GM19035 (cell line): ENCODE data around the gene TMEM150B.

Source experiments
- ATAC-seq: cut with Tn5 transposase; IDR thresholded peaks from one replicate; pipeline ENCODE4 v1.9.1; 2021; ENCODE audit not compliant: unreplicated experiment

TMEM150B gene, protein sequence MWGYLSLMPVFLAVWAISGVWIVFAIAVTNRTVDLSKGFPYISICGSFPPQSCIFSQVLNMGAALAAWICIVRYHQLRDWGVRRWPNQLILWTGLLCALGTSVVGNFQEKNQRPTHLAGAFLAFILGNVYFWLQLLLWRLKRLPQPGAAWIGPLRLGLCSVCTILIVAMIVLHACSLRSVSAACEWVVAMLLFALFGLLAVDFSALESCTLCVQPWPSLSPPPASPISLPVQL

DNA sequence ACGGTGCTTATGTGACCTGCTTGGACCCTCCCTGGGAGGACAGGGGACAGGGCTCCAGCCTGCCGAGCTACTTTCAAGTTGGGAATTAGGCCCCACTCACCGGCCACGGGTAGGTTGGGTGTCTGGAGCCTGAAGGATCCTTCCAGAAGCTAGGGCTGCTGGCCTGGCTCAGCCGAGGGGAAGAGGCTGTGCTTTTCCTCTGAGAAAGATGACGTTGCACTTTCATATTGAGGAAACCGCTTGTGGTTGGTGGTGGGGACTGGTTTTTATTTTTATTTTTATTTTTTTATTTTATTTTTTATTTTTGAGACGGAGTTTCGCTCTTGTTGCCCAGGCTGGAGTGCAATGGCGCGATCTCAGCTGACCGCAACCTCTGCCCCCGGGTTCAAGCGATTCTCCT is at the start of gene TMEM150B:
Gene TMEM150B, minus strand, starts transcription at position 170 of the 400 bp plus-strand sequence. CDS start 4,305 bp downstream, outside the sequence.
- ATAC-seq = no peak

DNA sequence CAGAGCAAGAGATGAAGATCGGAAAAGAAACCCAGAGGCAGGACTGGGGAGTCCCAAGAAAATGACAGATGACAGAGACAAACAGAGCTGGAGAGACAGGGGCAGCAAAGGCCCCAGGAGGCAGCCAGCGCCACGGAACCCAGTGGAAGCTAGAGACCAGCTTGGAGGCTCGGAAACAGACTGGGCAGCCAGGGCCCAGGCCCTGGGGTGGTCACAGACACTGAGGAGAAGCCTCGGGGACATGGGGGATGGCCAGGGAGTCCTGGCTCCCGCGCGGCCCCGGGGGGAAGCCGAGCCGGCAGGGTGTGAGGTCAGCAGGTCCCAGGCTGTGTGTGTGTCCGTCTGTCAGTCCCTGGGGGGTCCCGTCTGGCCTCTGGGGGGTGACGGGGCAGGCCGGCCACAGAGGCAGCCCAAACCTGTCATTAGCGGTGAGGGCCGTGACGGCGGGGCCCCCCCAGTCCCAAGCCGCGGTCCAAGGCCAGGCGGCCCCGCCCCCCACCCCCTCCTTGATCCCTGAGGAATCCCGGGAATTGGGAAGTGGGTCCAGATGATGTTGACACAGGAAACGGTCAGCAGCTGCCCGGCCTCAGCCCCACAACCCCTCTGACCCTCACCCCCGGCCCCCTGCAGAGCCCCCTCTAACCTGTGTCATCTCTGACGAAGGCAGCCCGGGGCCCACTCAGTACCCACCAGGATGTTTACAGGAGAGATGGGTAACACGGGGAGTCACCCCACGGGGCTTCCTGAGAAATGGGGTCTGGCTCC is 49.0 kb upstream of the TMEM150B start:
- no peak for ATAC-seq

DNA sequence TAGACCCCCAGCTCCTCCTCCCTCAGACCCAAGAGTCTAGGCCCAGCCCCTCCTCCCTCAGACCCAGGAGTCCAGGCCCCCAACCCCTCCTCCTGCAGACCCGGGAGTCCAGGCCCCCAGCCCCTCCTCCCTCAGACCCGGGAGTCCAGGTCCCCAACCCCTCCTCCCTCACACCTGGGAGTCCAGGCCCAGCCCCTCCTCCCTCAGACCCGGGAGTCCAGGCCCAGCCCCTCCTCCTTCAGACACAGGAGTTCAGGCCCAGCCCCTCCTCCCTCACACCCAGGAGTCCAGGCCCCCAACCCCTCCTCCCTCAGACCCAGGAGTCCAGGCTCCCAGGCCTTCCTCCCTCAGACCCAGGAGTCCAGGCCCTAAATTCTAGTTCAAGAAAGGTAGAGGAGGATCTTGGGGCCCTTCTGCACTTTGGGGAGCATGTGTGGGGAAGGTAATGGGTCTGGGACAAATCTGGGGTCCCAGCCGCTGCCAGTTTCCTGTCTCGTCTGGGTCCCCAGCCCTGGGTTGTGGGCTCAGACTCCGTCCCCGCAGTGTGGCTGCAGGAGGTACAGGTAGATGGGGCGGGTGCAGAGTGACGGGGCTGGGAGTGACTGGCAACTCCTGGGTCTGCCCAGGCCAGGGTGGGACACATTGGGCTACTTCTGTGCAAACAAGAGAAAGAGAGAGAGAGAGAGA is 48.3 kb upstream of the TMEM150B start:
- no peak for ATAC-seq

DNA sequence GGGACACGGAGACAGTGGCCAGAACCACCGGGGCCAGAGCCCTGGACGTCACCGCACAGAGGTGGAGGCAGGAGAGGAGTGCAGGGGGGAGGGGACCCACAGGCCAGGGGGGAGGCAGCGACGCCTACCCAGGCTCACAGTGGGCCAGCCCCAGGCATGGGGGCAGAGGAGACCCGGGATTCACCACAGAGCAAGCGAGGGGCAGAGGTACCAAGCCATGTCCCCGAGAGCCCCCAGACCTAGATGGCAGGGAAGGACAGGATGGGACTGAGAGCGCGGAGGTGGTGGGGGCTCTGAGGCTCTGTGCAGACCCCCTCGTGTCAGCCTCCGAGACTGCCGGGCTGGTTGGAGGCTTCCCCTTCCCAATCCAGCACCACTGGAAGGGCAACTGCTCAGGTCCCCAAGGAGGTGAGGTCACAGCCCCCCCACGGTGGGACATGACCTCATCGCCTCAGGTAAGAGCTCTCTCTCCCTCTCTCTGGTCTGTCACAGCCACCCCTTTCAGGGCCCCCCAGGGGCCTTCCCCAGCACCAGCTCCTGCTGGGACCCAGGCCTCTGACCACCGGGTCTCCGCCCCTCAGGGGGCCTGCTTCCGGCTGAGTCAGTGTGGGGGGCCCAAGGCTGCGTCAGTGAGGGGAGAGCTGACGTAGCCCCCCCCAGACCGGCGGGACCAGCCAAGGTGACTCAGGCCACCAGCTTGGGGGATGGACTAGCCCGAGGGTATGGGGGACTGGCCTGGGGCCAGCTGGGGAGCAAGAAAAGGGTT is 47.4 kb upstream of the TMEM150B start:
- ATAC-seq = no peak

DNA sequence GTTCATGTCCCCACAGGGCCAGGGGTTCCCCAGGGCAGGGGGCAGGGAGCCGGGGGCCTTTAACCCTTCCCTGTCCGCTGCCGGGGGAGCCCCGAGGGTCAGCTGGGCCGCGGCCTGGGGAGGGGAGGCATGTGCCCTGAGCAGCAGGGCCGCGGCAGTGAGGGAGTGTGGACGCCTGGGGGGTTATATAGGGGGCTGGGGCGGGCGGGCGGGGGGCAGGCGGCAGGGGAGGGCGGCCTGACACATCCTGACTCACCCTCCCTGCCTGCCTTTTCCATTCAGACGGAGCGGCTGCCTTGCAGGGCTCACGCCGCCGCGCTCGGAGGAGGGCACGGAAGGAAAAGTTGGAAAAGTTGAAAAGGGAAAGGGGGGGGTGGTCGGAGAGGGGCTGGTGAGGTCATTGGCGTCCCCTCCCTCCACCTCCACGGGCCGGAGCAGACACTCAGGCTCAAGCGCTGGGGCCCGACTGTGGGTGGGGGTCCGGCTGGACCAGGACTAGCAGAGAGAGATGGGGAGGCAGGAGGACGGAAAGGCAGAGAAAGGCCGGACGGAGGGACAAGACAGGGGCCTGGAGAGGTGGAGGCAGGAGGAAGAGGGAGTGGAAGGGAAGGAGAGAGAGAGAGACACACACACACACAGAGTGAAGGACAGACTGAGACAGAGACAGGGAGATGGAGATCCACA is 45.3 kb upstream of the TMEM150B start, which contains the start of gene IL11:
Gene IL11, minus strand, starts transcription at position 159 of the 684 bp plus-strand sequence. Its CDS starts 153 bp downstream, at position 6.
- no peak for ATAC-seq

DNA sequence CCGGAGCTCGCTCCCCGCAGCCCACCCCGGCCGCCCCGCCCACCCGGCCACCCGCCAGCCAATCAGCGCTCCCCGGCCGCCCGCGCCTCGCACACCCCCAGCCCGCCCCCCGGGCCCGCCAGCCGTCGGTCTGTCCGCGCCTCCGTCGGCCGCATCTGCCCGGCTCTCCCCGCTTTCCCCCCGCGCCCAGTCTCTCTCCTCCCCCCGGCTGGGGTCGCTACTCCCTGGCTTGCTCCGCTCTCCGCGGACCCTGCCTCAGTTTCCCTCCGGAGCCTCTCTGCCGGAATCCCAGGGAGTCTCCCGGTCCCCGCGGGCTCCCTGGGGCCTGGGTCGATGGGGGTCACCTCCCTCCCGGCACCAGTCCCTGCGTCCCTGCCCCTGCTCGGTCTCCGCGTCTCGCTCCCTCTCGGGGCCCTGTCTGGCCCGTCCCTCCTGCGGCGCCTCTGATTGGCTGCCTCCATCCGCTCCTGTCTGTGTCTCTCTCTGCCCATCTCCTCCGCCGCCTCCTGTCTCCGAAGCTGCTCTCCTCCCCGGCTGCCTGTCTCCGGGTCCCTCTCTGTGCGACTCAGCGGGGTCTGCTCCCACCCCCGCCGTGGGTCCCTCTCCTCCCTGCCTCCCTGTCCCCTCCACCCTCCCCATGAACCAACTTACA is 44.6 kb upstream of the TMEM150B start:
- no peak for ATAC-seq

DNA sequence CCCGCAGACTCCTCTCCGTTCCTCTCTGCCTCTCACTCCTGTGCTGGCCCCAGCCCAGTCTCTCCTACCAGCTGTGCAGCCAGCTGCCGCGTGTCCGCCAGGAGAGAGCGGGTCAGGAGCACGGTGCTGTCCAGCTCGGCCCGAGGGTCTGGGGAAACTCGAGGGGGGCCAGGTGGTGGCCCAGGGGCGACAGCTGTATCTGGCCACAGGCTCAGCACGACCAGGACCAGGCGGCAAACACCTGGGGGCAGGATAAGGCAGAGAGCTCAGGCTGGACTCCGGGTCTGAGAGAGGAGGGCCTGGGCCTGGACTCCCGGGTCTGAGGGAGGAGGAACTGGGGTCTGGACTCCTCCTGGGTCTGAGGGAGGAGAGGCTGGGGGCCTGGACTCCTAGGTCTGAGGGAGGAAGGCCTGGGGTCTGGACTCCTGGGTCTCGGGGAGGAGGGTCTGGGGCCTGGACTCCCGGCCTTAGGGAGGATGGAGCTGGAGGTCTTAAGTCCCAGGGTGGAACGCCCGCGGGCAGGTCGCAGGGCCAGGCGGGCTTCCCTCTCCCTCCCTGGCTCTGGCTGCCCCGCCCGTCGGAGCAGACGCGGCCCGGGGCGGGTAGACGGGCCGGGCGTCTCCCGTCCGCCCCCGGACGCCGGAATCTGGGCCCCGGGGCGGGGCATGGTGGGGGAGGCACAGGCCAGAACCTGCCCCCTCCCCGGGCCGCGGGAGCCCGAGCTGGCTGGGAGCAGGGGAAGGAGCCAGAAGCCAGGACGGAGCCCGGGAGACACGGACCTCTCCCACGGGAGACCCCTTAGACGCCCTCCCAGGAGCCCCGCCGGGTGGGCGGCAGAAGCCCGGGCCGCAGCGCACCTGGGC is 43.8 kb upstream of the TMEM150B start:
- ATAC-seq = no peak

DNA sequence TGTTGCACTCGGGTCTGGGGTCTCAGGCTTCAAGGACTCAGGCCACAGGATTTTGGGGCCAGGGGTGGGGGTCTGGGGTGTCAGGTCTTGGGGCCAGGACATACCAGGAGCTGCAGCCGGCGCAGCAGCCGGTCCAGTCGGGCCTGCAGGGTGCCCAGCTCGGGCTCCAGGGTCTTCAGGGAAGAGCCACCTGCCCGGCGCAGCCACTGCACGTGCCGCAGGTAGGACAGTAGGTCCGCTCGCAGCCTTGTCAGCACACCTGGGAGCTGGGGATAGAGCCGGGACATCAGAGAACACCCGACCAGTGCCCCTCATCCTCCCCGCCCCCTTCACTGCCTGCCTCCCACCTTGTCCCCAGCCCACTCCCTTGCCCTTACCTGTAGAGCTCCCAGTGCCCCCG is 43.0 kb upstream of the TMEM150B start:
- ATAC-seq = no peak

DNA sequence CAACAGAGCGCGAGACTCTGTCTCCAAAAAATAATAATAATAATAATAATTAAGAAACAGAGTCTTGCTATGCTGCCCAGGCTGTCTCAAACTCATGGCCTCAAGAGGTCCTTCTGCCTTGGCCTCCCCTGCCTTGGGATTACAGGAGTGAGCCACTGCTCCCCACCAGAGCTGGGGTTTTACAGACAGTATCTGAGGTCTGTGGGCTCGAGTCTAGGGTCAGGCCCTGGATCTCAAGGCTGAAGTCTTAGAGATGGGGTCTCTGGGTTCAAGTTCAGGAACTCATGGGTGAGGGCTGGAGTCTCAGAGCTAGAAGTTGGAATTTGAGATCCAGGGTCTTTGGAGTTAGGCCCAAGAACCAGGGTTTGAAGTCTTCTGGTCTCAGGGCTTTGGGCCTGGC is 41.6 kb upstream of the TMEM150B start:
- ATAC-seq = no peak

DNA sequence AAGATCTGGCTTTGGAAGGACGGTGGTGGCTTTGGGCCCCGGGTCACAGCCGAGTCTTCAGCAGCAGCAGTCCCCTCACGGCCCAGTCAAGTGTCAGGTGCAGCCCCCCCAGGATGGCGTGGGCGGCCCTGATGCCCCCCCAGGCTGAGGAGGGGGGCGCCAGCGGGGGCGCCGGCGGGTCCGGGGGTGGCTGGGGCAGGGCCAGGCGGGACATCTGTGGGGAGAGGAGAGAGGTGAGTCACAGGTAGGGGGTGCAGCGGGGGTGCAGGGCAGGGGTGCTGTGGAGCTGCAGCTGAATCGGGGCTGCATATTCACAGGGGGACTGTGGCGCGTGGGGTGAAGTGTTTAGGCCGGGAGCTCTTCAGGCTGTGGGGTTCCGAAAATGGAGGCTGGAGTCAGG is 40.8 kb upstream of the TMEM150B start:
- no peak for ATAC-seq

DNA sequence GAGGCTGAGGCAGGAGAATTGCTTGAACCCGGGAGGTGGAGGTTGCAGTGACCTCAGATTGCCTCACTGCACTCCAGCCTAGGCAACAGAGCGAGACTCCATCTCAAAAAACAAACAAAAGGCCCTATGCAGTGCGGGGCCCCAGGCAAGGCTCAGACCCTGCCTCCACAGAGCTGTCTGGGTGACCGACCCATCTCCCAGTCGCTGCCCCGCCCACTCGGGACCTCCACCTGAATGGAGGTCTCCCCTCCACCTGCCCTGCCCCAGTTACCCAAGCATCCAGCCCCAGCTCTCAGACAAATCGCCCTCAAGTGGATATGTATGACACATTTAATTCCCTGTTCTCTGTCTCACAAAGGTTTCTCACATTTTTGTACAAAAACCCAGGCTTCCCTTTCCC is 40.1 kb upstream of the TMEM150B start:
- ATAC-seq = no peak

DNA sequence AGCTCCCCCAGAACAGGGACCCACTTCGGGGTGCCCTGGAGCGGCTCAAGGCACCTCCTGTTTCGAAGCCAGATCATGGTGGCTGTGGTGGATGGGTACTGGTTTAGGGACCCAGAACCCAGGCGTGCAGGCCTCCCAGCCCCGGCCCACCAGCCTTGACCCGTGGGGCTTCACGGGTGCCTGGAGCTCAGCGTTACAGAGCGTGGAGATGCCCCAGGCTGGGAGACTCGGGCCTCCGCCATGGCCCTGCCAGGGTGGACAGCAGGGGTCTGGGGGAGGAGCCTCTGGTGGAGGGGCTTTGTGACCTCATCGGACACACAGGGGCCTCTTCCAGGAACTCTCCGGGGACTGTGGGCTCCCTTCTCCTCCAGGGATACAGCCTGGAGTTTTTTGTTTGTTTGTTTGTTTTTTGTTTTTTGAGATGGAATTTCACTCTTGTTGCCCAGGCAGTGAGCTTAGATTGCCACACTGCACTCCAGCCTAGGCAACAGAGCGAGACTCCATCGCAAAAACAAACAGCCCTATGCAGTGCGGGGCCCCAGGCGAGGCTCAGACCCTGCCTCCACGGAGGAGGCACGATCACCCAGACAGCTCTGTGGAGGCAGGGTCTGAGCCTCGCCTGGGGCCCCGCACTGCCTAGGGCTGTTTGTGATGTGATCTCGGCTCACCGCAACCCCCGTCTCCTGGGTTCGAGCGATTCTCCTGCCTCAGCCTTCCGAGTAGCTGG is 38.0 kb upstream of the TMEM150B start, which contains the start of gene GARIN5B:
Gene GARIN5B, minus strand, starts transcription at position 271 of the 727 bp plus-strand sequence. Its CDS starts 194 bp downstream, at position 77.
- no peak for ATAC-seq

DNA sequence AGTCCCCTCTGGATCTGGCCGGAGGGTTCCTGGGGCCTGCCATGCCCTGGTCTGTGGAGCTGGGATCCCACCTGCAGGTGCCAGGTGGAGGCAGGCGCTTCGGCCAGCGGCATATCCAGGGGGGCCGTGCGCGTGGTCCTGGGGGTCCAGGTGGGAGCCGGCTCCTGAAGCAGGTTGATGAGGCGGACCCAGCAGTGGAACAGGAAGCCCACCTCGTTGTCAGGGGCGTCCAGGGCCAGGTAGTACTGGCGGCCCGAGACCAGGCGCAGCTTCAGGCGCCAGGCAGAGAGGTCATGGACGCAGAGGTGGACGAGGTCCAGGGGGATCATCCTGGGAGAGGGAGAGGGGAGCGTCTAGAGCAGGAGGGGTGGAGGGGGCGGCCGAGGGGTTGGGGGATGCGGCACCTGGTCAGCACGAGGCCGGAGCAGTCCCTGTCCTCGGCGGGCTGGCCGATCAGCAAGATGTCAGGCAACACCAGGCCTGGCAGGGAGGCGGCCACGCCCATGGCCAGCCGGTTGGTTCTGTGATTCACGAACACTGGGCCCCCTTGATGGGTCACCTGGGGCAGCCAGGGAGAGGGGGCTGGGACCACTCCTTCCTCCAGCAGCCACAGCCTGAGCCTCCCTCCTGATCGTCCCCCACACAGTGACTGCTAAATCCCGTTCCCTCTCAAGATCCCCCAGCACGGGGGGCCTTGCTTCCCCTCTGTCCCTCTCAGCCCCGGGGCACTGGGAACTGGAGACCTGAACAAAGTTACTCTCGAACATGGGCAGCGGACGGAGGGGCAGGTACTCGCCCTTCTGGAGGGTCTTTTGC is 37.2 kb upstream of the TMEM150B start:
- ATAC-seq = no peak

DNA sequence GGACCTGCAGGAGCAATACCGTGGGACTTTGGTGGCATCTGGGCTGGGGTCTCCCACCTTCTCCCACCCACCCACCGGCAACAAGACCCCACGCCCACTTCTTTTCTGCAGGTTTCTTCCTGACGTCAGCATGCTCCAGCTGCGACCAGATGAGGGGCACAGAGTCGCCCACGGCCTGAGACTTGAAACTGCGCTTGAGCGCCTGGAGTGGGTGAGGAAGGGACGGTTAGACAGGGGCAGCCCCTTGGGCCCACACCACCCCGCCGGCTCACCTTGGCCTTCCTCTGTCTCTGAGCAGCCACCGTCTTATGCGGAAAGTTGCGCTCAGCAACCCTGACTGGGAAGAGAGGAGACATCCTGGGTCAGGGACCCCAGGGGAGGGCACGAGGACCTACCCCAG is 35.8 kb upstream of the TMEM150B start:
- no peak for ATAC-seq

DNA sequence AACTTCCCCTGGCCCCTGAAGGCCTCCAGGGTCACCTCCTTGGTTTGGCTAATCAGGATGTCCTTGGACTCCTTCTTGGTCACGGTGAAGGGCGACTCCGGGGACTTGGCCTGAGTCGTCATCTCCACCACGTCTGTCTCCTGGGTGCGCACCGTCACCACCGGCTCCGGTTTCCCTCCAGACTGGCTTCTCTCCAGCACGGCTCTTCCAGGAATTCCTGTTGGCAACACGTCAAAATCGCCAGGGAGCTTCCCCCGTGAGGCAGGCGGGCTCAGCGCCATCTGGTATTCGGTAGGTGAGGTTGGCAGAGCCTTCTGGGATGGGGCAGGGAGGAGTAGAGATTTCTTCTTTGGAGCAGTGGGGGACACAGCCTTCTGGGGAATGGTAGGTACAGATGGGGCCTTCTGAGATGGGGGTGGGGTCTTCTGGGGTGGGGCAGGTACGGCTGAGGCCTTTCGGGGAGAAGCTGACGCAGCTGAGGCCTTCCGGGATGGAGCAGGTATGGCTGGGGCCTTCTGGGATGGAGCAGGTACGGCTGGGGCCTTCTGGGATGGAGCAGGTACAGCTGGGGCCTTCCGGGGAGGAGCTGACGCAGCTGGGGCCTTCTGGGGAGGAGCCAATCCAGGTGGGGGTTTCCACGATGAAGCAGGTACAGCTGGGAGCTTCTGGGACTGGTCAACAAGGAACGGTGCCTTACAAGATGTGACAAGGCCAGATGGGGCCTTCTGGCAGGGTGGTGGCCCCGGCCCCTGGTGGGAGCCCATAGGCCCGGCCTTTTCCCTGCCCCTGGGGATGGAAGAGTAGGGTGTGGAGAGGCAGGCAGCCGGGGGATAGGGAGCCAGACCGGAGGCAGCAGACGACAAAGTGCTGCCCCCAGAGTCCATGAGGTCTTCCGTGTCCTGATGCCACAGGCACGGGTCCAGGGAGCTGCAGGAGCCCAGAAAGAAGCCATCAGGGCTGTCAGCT is 34.1 kb upstream of the TMEM150B start:
- no peak for ATAC-seq

DNA sequence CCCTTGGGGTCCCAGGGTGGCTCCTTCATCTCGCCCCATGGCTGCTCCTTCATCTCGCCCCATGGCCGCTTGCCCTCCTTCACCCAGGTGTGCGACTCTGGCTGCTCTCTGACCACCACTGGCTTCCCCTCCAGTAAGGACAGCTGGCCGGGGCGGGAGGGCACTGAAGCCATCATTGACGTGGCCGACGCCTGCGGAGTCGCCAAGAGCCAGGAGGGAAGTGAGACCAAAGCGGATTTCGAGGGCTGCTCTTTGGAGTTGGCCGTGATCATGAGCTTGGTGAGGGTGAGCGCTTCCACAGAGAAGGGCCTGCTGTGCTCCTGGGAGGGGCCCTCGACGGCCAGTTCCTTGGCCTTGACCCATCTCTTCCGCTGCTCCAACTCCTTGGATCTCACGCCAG is 33.4 kb upstream of the TMEM150B start:
- no peak for ATAC-seq
